Lung (tissue), 12 donors: Measurements from ENCODE around the gene RUSC2. TPM values are rescaled to one million over a fixed set of nuclear protein-coding genes. Genes with fewer than 3 reads are reported as not detected.
A peak's percentile ranks its signal among the peaks of the same experiment; 100 is the strongest.

ENCODE experiments used
- ATAC-seq: fragments of 200-7000 bp; cut with Tn5 transposase; one replicate; pipeline ENCODE4 v1.9.1; 2020; ENCODE audit warnings: moderate number of reproducible peaks; ENCODE audit not compliant: insufficient read depth, low FRiP score
- DNase-seq, 3 donors: peaks; one replicate each; pipeline ENCODE4 v3.0.0-alpha.2; 2013 to 2017
- H3K27ac ChIP-seq, 2 donors: one replicate each; pipeline ENCODE4 v1.5.1; 2013; ENCODE audit warnings: mild to moderate bottlenecking in 2 of 2, moderate library complexity in 2 of 2, control low read depth in 1 of 2, inconsistent platforms in 1 of 2, low read depth in 1 of 2, low read length in 1 of 2
- H3K27me3 ChIP-seq, 3 donors: one replicate each; pipeline ENCODE4 v1.5.1; 2013; ENCODE audit warnings: low read length in 2 of 3; ENCODE audit not compliant: control insufficient read depth in 3 of 3, insufficient read depth in 3 of 3
- H3K36me3 ChIP-seq, 4 donors: one replicate each; pipeline ENCODE4 v1.5.1; 2013; ENCODE audit warnings: low read length in 4 of 4, mild to moderate bottlenecking in 1 of 4, moderate library complexity in 1 of 4; ENCODE audit not compliant: control insufficient read depth in 4 of 4, insufficient read depth in 4 of 4
- H3K4me1 ChIP-seq, 5 donors: one replicate each; pipeline ENCODE4 v1.5.1; 2013; ENCODE audit warnings: low read length in 5 of 5, mild to moderate bottlenecking in 2 of 5, moderate library complexity in 1 of 5; ENCODE audit not compliant: control insufficient read depth in 5 of 5, insufficient read depth in 5 of 5
- H3K4me3 ChIP-seq: one replicate; pipeline ENCODE4 v1.5.1; 2013; ENCODE audit warnings: mild to moderate bottlenecking, control low read depth, moderate library complexity
- H3K9ac ChIP-seq, 2 donors: one replicate each; pipeline ENCODE4 v1.5.1; 2013; ENCODE audit warnings: low read length in 2 of 2, control low read depth in 1 of 2; ENCODE audit not compliant: insufficient read depth in 1 of 2
- H3K9me3 ChIP-seq, 4 donors: one replicate each; pipeline ENCODE4 v1.5.1; 2013; ENCODE audit warnings: low read length in 3 of 4, mild to moderate bottlenecking in 1 of 4, moderate library complexity in 1 of 4; ENCODE audit not compliant: control insufficient read depth in 4 of 4, insufficient read depth in 3 of 4
- CTCF ChIP-seq: IDR thresholded peaks from 2 replicates; pipeline ENCODE4 v1.5.1; 2012; ENCODE audit warnings: mild to moderate bottlenecking; ENCODE audit errors: control extremely low read depth, extremely low read depth
- WGBS, 2 donors: extraction: QIAGEN DNeasy Blood & Tissue Kit; methylation state at CpG; one replicate each; pipeline ENCODE4 v1.1.7; 2013; 5-methylcytosine and 5-hydroxymethylcytosine counted together
- polyA plus RNA-seq, 2 donors: library from polyadenylated mRNA; stranded (reverse); fragments of 200-250 nt; gene quantifications; one replicate each; pipeline ENCODE4 v1.2.1, GENCODE V29; 2013
- total RNA-seq, 2 donors: library from RNA; depleted of rRNA in 1 of 2; stranded (reverse); fragments of >200 nt in 1 of 2; gene quantifications; one replicate each; pipeline ENCODE4 v1.2.1, GENCODE V29; 2014 to 2021
- donor health status: control.
- donor health status: control.
- donor health status: Bipolar disorder and iron deficiency.
- donor health status: healthy.
- donor health status: DM: yes; HTN: yes; CAD: no.

The RUSC2 gene
- total and polyA plus RNA-seq, 4 donors, result 12.2 to 25.7 (median 14.7) TPM

DNA sequence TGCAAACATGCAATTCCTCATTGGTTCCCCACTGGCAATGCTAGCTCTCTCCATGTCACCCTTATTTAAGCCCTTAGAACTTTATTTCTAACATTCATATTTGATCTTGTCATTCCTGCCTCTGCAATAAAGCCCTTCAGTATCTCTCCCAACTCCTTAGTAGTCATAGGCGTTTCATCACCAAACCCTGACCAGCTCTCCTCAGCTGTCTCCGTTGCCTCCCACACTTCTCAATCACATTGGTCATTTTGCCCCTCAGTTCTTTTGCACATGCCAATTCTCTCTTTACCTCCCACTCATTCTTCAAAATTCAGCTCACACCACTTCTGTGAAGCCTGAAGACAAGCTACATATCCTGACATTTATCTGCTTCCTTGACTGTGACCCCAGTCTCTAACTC, 2.8 kb upstream of the RUSC2 start:
- no peaks in the 10 kb centered on the region for H3K27me3 ChIP-seq
- no peaks in the 10 kb centered on the region for H3K36me3 ChIP-seq
- no peak overlapping the region for H3K27ac ChIP-seq
- H3K9ac ChIP-seq, result no peak overlapping the region
- ATAC-seq (no peak), DNase-seq (no peak)
- TF ChIP-seq CTCF, result no peak
- 93 to 100% methylated on average over 2 of the region's 2 CpGs for WGBS, 2 donors
- no peak overlapping the region for H3K4me3 ChIP-seq
- peaks cover 0 to 11% (median 8%) of the 10 kb centered on the region in 5 donors for H3K4me1 ChIP-seq
- H3K9me3 ChIP-seq, result no peaks in the 10 kb centered on the region

DNA sequence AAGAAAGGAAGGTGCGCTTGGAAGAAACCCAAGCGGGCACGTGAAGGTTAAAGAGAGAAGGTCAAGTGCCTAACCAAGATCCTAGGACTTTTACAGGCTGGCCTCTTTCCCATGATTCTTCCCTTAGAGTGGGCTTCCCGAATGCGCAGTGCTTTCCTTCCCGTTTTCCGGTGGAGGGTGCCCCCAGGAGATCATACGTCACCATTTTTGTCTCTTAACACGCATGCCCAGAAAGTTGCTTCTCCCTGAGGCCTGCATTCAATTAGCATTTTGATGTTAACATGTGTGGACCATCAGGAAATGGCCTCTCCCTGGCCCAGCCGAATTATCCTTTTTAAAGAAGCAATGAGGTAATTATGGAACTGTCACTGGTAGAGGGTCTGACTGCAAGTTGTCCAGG, 1.9 kb upstream of the RUSC2 start:
- Histone ChIP-seq H3K4me3 (no peak overlapping the region), H3K36me3 (no peaks in the 10 kb centered on the region), H3K9me3 (no peaks in the 10 kb centered on the region), H3K4me1 (peaks cover 0 to 15% (median 8%) of the 10 kb centered on the region in 5 donors), H3K9ac (no peak overlapping the region), H3K27ac (no peak overlapping the region), H3K27me3 (no peaks in the 10 kb centered on the region)
- ATAC-seq, result no peak
- no peak for DNase-seq
- 81 to 89% methylated on average over 10 of the region's 10 CpGs for WGBS, 2 donors
- TF ChIP-seq CTCF, result no peak

- Histone ChIP-seq H3K4me1 (peaks cover 0 to 15% (median 8%) of the 10 kb centered on the region in 5 donors), H3K4me3 (no peak overlapping the region), H3K27me3 (no peaks in the 10 kb centered on the region), H3K9me3 (no peaks in the 10 kb centered on the region), H3K36me3 (no peaks in the 10 kb centered on the region), H3K9ac (peak overlapping the region; percentile 68 to 81), H3K27ac (peak overlapping the region; percentile 95 to 98)
- 83 to 84% methylated on average over 10 of the region's 10 CpGs for WGBS, 2 donors
- no peak for ATAC-seq
- TF ChIP-seq CTCF, result no peak
- DNase-seq, result no peak
These were observed 1.2 kb upstream of the RUSC2 start for GRCh38 chr9:35488566-35489312.
